ENCODE results near the gene OTOL1.
"Not testable (repeated sequence)": the region's sequence is repeated elsewhere in the genome, so short reads cannot be mapped to it uniquely, and the experiment has no call there.

The OTOL1 gene

DNA sequence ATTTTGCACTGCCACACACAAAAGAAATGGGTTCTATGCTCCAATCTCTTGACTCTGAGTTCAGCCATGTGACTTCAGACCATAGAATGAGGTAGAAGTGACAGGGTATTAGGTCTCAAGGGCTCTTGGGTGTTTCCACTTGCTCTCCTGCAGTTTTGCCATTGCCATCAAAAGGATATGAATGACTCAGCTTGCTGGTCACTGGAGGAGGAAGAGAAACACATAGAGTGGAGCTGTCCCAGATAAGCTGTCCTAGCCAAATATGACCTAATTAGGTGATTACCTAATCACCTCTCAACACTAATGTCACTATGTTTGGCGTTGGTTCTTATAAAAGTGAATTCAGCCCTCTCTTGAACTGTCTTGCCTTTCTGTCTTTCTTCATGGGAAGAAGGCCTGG is 8.3 kb upstream of the OTOL1 start:
- not testable (repeated sequence) for H3K27ac ChIP-seq (ENCODE audit: low read length); H3K27me3 ChIP-seq (ENCODE audit: low read depth, low read length); H3K4me1 ChIP-seq (ENCODE audit: control insufficient read depth in 1 of 2, insufficient read depth in 2 of 2, low read length in 2 of 2); H3K9me3 ChIP-seq (ENCODE audit: control insufficient read depth in 1 of 2, low read length in 2 of 2); H3K4me3 ChIP-seq (ENCODE audit: low read depth in 1 of 2, low read length in 2 of 2); H3K36me3 ChIP-seq (ENCODE audit: control insufficient read depth in 1 of 2, insufficient read depth in 2 of 2, low read length in 2 of 2)

DNA sequence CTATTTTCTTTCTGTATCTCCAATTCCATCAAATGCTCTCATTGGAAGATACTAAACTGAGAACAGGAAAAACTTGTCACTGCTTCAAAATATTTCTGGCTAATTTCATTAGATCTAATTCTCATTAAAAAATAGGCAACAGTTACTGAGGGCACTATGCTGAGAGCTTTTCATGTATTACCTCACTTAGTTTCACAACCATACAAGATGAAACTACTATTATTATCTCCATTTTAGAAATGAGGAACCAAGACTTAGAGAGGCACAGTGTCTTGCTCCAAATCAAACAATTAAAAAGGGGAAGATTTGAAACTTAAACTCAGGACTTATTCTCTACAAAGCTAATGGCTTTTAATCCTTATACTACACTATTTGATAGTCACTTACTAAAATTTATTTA is 7.2 kb upstream of the OTOL1 start:
- Histone ChIP-seq H3K36me3 (ENCODE audit: control insufficient read depth in 1 of 2, insufficient read depth in 2 of 2, low read length in 2 of 2) (no peaks in the 10 kb centered on the region), H3K4me1 (ENCODE audit: control insufficient read depth in 1 of 2, insufficient read depth in 2 of 2, low read length in 2 of 2) (no peaks in the 10 kb centered on the region), H3K4me3 (ENCODE audit: low read depth in 1 of 2, low read length in 2 of 2) (no peak overlapping the region), H3K9me3 (ENCODE audit: control insufficient read depth in 1 of 2, low read length in 2 of 2) (no peaks in the 10 kb centered on the region), H3K27me3 (ENCODE audit: low read depth, low read length) (no peaks in the 10 kb centered on the region), H3K27ac (ENCODE audit: low read length) (no peak overlapping the region)

DNA sequence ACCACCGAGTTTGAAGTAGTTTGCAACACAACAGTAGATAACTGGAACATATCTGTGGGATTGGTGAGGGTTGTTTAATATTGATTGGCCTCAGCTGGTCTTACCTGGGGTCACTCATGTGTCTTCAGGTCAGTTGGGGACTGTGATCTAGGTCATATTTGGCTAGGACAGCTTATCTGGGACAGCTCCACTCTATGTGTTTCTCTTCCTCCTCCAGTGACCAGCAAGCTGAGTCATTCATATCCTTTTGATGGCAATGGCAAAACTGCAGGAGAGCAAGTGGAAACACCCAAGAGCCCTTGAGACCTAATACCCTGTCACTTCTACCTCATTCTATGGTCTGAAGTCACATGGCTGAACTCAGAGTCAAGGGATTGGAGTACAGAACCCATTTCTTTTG is 5.8 kb upstream of the OTOL1 start:
- not testable (repeated sequence) for H3K27me3 ChIP-seq (ENCODE audit: low read depth, low read length); H3K4me3 ChIP-seq (ENCODE audit: low read depth in 1 of 2, low read length in 2 of 2); H3K36me3 ChIP-seq (ENCODE audit: control insufficient read depth in 1 of 2, insufficient read depth in 2 of 2, low read length in 2 of 2)

DNA sequence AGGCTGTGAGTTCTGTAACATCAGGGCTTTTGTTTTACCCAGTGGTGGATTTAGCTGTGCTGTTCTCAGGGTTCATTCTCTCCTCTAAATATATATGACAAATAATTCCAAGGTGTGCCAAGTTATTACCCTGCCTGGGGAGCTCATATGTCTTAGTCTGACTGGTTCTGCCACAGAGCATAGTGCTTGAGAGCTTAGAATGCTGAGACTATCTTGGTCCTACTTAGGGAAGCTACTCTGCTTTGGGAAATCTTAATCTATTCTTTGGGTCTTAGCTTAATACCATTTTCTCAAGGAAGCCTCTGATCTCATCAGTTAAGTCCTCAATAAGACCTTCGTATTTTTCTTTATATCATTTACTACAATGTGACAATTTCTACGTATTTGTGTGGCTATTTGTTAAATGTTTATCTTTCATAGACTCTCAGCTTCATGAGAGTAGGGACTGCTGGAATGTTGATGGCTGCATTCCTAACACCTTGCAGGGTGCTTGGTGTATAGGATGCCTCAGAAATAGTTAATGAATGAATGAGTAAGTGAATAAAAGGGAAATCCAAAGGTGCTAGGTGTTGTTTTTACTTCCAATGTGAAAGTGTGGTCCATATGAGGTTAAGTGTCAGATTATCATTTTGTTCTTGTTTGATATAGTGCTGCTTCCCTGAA is 1.8 kb downstream of the OTOL1 start:
- Histone ChIP-seq H3K4me3 (ENCODE audit: low read depth in 1 of 2, low read length in 2 of 2) (no peak overlapping the region), H3K27me3 (ENCODE audit: low read depth, low read length) (no peaks in the 10 kb centered on the region), H3K36me3 (ENCODE audit: control insufficient read depth in 1 of 2, insufficient read depth in 2 of 2, low read length in 2 of 2) (no peaks in the 10 kb centered on the region)

More for the DNA sequence above, 5.8 kb upstream of the OTOL1 start:
- H3K27ac ChIP-seq (ENCODE audit: low read length); H3K4me1 ChIP-seq (ENCODE audit: control insufficient read depth in 1 of 2, insufficient read depth in 2 of 2, low read length in 2 of 2); H3K9me3 ChIP-seq (ENCODE audit: control insufficient read depth in 1 of 2, low read length in 2 of 2): not testable (repeated sequence)

DNA sequence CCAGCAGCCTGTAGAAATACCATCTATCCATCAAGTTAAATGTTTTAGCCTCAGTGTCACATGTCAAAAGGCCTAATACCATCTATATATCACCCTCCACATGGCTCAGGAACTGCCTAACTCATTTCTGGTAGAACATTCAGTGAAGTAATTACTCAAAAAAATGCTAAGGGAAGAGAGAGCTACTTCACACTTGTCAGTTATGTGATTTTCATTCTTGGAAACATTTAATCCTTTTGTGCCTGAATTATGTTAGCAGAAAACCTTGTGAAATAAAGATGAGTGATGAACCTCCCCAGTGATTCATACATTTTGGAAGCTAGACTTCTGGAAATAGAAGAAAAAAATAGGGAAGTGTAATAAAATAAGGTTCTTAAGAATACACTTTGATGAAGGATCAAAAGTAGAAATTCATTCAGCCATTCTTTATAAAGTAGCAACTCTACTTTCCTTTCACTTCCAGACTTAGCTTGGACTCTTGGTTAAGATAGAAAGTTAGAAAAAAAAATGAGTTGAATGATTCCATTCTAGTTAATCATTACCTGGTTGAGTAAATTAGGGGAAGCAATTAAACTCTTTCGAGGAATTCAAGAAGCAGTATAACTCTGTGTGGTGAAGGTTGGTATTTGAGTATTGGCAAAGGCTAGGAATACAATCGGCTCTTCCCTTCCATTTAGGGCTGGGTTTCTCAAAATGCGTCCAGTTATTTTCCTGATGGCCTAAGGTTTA is 3.6 kb downstream of the OTOL1 start:
- Histone ChIP-seq H3K4me1 (ENCODE audit: control insufficient read depth in 1 of 2, insufficient read depth in 2 of 2, low read length in 2 of 2) (no peaks in the 10 kb centered on the region), H3K36me3 (ENCODE audit: control insufficient read depth in 1 of 2, insufficient read depth in 2 of 2, low read length in 2 of 2) (no peaks in the 10 kb centered on the region), H3K9me3 (ENCODE audit: control insufficient read depth in 1 of 2, low read length in 2 of 2) (peaks cover 0 to 3% of the 10 kb centered on the region in 2 donors), H3K27ac (ENCODE audit: low read length) (no peak overlapping the region), H3K27me3 (ENCODE audit: low read depth, low read length) (no peaks in the 10 kb centered on the region), H3K4me3 (ENCODE audit: low read depth in 1 of 2, low read length in 2 of 2) (no peak overlapping the region)

More for the DNA sequence above, 1.8 kb downstream of the OTOL1 start:
- Histone ChIP-seq H3K27ac (ENCODE audit: low read length) (no peak overlapping the region), H3K9me3 (ENCODE audit: control insufficient read depth in 1 of 2, low read length in 2 of 2) (peaks cover 0 to 9% of the 10 kb centered on the region in 2 donors), H3K4me1 (ENCODE audit: control insufficient read depth in 1 of 2, insufficient read depth in 2 of 2, low read length in 2 of 2) (no peaks in the 10 kb centered on the region)

DNA sequence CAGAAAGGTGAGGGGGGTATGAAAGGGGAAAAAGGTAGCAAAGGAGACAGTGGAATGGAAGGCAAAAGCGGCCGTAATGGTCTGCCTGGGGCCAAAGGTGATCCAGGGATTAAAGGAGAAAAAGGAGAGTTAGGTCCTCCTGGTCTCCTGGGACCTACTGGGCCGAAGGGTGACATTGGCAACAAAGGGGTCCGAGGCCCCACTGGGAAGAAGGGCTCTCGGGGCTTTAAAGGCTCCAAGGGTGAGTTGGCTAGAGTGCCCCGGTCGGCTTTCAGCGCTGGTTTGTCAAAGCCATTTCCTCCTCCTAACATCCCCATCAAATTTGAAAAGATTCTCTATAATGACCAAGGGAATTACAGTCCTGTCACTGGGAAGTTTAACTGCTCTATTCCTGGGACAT is 6.7 kb downstream of the OTOL1 start:
- Histone ChIP-seq H3K4me3 (ENCODE audit: low read depth in 1 of 2, low read length in 2 of 2) (no peak overlapping the region), H3K4me1 (ENCODE audit: control insufficient read depth in 1 of 2, insufficient read depth in 2 of 2, low read length in 2 of 2) (no peaks in the 10 kb centered on the region), H3K27me3 (ENCODE audit: low read depth, low read length) (no peaks in the 10 kb centered on the region), H3K9me3 (ENCODE audit: control insufficient read depth in 1 of 2, low read length in 2 of 2) (no peaks in the 10 kb centered on the region), H3K36me3 (ENCODE audit: control insufficient read depth in 1 of 2, insufficient read depth in 2 of 2, low read length in 2 of 2) (no peaks in the 10 kb centered on the region), H3K27ac (ENCODE audit: low read length) (no peak overlapping the region)

DNA sequence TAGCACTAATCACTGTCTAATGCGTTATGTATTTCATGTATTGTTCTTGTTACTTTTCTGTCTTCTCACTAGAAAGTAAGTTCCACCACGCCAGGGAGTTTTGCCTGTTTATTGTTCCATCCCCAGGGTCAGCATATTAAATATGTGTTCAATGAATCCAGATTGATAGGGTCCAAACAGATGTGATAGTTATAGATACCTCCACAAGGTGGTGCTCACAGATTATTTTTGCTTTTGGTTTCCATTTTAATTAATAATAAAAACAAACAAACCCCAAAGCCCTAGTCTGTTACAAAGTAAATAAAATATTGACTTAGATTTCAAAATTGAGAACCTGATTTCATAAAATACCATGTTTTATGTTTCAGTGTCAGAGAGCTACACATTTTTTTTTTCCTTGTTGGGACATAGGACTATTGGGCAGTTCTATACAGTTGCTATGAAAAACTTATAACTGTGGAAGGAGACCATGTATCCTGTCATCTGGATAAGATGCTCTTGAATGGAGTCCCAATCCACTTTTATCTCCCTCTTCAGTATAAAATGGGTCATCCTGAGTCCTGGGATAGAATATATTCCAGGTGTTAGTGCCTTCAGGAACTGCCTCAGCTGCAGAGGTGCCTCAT is 12.4 kb downstream of the OTOL1 start:
- H3K4me3 ChIP-seq (ENCODE audit: low read depth in 1 of 2, low read length in 2 of 2): no peak overlapping the region
- no peaks in the 10 kb centered on the region for H3K27me3 ChIP-seq (ENCODE audit: low read depth, low read length)
- no peaks in the 10 kb centered on the region for H3K36me3 ChIP-seq (ENCODE audit: control insufficient read depth in 1 of 2, insufficient read depth in 2 of 2, low read length in 2 of 2)
- H3K4me1 ChIP-seq (ENCODE audit: control insufficient read depth in 1 of 2, insufficient read depth in 2 of 2, low read length in 2 of 2): no peaks in the 10 kb centered on the region
- H3K27ac ChIP-seq (ENCODE audit: low read length): no peak overlapping the region
- no peaks in the 10 kb centered on the region for H3K9me3 ChIP-seq (ENCODE audit: control insufficient read depth in 1 of 2, low read length in 2 of 2)

DNA sequence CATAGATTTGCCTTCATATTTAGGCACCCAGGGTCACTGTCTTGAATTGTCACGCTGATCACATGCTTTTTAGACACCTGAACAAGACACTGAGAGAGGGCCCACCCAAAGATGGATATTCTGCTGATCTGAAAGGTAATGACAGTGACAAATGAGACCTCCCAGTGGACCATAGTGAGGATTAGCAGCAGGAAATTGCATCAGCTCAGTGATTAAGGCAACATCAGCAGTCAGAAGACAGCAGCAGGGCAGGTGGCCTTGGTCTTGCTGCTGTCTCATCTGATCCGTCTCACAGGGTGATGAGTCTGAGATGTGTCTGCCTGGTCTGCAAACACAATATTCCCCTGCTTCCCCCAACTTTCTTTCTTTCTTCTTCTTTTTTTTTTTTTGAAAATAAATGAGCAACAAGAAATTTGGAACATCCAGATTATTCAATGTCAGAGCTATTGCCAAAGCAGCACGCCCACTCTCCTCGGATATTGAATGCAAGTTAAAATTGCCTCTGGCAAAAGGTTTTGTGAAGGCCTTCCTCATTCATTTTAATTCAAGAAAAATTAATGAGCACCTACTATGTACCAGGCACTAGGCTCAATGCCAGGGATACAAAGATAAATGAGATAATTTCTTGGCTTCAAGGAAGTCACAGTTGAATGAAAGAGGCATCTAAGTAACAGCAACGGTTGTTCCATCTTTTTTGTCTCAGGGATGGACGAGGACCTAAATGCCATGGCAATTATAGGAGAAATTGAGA is 14.1 kb downstream of the OTOL1 start:
- Histone ChIP-seq H3K4me3 (ENCODE audit: low read depth in 1 of 2, low read length in 2 of 2) (no peak overlapping the region), H3K36me3 (ENCODE audit: control insufficient read depth in 1 of 2, insufficient read depth in 2 of 2, low read length in 2 of 2) (no peaks in the 10 kb centered on the region), H3K4me1 (ENCODE audit: control insufficient read depth in 1 of 2, insufficient read depth in 2 of 2, low read length in 2 of 2) (no peaks in the 10 kb centered on the region), H3K27me3 (ENCODE audit: low read depth, low read length) (no peaks in the 10 kb centered on the region), H3K9me3 (ENCODE audit: control insufficient read depth in 1 of 2, low read length in 2 of 2) (no peaks in the 10 kb centered on the region), H3K27ac (ENCODE audit: low read length) (no peak overlapping the region)

DNA sequence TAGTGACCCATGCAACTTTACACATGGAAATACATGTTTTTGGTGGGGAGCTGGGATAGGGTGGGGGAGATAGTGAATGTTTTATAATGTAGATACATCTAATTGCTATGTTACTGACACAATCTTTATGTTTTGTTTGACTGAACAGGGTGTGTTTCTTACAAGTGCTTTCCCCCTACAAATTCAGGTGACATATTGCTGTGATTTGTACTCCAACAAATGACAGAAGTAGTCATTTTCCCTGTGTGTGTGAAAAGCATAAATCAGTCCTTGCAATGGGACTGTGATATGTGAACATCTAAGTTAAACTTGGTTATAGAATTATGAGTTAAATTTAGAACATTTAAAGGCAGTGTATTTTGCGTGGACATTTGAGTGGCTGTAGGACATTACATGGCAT is 27.3 kb downstream of the OTOL1 start:
- no peaks in the 10 kb centered on the region for H3K9me3 ChIP-seq (ENCODE audit: control insufficient read depth in 1 of 2, low read length in 2 of 2)
- H3K4me1 ChIP-seq (ENCODE audit: control insufficient read depth in 1 of 2, insufficient read depth in 2 of 2, low read length in 2 of 2): no peaks in the 10 kb centered on the region
- no peaks in the 10 kb centered on the region for H3K27me3 ChIP-seq (ENCODE audit: low read depth, low read length)
- H3K27ac ChIP-seq (ENCODE audit: low read length): no peak overlapping the region
- H3K4me3 ChIP-seq (ENCODE audit: low read depth in 1 of 2, low read length in 2 of 2): no peak overlapping the region
- no peaks in the 10 kb centered on the region for H3K36me3 ChIP-seq (ENCODE audit: control insufficient read depth in 1 of 2, insufficient read depth in 2 of 2, low read length in 2 of 2)

DNA sequence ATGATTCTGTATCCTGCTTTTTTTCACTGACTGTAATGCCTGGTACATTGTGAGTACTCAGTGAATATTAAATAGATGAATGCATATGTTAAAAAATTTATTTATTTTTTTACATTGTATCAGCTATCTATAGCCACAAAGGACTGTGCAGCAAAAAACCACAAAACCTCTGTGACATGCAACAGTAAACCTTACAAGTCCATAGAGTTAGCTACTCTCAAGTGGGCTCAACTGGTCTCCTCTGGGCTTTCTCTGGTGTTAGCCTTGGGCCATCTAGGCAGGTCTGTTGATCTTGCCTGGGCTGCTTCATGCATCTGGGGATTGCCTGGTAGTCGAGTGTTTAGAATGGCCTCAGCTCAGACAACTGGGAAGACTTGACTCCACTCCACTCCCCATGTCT is 35.3 kb downstream of the OTOL1 start:
- Histone ChIP-seq H3K9me3 (ENCODE audit: control insufficient read depth in 1 of 2, low read length in 2 of 2) (no peaks in the 10 kb centered on the region), H3K27me3 (ENCODE audit: low read depth, low read length) (no peaks in the 10 kb centered on the region), H3K4me1 (ENCODE audit: control insufficient read depth in 1 of 2, insufficient read depth in 2 of 2, low read length in 2 of 2) (no peaks in the 10 kb centered on the region), H3K27ac (ENCODE audit: low read length) (no peak overlapping the region), H3K4me3 (ENCODE audit: low read depth in 1 of 2, low read length in 2 of 2) (no peak overlapping the region), H3K36me3 (ENCODE audit: control insufficient read depth in 1 of 2, insufficient read depth in 2 of 2, low read length in 2 of 2) (no peaks in the 10 kb centered on the region)

DNA sequence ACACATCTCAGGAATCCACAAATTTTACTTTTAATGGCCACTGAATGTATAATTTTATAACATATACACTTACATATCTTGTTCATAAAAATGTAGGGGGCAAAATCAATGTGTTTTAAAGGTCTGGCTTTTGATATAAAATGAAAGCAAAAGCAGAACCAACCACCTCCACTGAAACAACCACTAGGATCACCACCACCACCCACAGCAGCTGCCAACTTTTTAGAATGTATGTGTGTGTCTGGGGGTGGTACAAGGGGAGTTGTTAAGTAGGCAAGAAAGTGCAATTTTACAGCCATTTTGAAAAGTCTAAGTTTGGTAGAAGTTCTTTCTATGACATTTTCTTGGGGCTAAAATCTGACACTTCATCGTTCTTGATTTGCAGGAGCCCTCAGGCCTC is 44.0 kb downstream of the OTOL1 start:
- H3K4me3 ChIP-seq (ENCODE audit: low read depth in 1 of 2, low read length in 2 of 2): no peak overlapping the region
- no peak overlapping the region for H3K27ac ChIP-seq (ENCODE audit: low read length)
- H3K4me1 ChIP-seq (ENCODE audit: control insufficient read depth in 1 of 2, insufficient read depth in 2 of 2, low read length in 2 of 2): no peaks in the 10 kb centered on the region
- no peaks in the 10 kb centered on the region for H3K36me3 ChIP-seq (ENCODE audit: control insufficient read depth in 1 of 2, insufficient read depth in 2 of 2, low read length in 2 of 2)
- no peaks in the 10 kb centered on the region for H3K27me3 ChIP-seq (ENCODE audit: low read depth, low read length)
- no peaks in the 10 kb centered on the region for H3K9me3 ChIP-seq (ENCODE audit: control insufficient read depth in 1 of 2, low read length in 2 of 2)
